Gastrocnemius medialis (tissue), 4 donors: ENCODE measurements around the gene RRAGC.

Source experiments
- POLR2A ChIP-seq, 2 donors: fragments of 450-650 bp; IDR thresholded peaks; one replicate each; pipeline ENCODE4 v1.6.1; 2017; ENCODE audit warnings: antibody characterized with exemption in 2 of 2, mild to moderate bottlenecking in 2 of 2, moderate library complexity in 2 of 2
- TF ChIP-seq, protein P1 (sequence below), 5 experiments: fragments of 450-650 bp in 3 of 5; fragments of 200-600 bp in 2 of 5; sonication (generic) in 2 of 5; IDR thresholded peaks in 4 of 5; conservative IDR thresholded peaks in 1 of 5; 1 replicate in 4 of 5; 2 replicates in 1 of 5; pipeline ENCODE4 v1.5.1; 2016 to 2019; ENCODE audit warnings: antibody characterized with exemption in 5 of 5, mild to moderate bottlenecking in 3 of 5, moderate library complexity in 3 of 5

DNA sequence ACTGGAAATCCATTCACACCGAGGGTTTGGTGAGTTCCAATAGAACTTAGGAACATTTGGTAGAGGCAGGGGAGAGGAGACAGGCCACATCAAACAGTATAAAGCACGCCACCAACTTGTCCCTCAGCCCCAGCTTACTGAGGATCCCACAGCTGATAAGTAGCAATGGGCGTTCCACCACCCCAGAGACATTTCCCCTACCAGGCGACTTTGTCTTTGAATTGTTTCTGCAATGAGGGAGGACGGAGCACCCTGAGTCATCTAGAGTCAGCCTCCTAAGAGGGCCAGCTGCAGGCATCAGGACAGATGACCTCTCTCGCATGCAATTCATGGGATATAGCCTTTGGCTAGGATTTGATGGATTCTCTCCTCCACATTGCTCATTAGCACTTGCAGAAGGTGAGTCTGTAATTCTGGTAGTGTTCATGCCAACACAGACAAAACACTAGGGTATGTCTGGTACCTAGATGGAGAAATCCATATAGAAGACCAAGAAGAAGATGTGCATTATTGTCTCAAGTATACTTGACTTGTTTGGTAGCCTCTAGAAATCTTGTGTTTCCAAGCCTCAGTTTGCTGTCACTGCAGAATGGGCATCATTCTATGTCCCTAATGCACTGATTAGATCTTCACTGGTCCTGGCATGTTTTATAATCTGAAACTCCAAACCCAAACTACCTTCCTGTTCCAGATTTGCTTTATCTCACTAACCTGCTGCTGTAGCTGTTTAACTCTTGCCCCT is 69.0 kb downstream of the RRAGC start:
- TF ChIP-seq, protein P1, sequence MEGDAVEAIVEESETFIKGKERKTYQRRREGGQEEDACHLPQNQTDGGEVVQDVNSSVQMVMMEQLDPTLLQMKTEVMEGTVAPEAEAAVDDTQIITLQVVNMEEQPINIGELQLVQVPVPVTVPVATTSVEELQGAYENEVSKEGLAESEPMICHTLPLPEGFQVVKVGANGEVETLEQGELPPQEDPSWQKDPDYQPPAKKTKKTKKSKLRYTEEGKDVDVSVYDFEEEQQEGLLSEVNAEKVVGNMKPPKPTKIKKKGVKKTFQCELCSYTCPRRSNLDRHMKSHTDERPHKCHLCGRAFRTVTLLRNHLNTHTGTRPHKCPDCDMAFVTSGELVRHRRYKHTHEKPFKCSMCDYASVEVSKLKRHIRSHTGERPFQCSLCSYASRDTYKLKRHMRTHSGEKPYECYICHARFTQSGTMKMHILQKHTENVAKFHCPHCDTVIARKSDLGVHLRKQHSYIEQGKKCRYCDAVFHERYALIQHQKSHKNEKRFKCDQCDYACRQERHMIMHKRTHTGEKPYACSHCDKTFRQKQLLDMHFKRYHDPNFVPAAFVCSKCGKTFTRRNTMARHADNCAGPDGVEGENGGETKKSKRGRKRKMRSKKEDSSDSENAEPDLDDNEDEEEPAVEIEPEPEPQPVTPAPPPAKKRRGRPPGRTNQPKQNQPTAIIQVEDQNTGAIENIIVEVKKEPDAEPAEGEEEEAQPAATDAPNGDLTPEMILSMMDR (IDR thresholded peaks at IDR 0.05 in 4 of 5, conservative IDR thresholded peaks at IDR 0.05 in 1 of 5) = no peak
- TF ChIP-seq POLR2A (IDR thresholded peaks at IDR 0.05) = no peak
